ENCODE measurements around the gene ZNF507.
A peak's percentile ranks its signal among the peaks of the same experiment; 100 is the strongest.

The ZNF507 gene

DNA sequence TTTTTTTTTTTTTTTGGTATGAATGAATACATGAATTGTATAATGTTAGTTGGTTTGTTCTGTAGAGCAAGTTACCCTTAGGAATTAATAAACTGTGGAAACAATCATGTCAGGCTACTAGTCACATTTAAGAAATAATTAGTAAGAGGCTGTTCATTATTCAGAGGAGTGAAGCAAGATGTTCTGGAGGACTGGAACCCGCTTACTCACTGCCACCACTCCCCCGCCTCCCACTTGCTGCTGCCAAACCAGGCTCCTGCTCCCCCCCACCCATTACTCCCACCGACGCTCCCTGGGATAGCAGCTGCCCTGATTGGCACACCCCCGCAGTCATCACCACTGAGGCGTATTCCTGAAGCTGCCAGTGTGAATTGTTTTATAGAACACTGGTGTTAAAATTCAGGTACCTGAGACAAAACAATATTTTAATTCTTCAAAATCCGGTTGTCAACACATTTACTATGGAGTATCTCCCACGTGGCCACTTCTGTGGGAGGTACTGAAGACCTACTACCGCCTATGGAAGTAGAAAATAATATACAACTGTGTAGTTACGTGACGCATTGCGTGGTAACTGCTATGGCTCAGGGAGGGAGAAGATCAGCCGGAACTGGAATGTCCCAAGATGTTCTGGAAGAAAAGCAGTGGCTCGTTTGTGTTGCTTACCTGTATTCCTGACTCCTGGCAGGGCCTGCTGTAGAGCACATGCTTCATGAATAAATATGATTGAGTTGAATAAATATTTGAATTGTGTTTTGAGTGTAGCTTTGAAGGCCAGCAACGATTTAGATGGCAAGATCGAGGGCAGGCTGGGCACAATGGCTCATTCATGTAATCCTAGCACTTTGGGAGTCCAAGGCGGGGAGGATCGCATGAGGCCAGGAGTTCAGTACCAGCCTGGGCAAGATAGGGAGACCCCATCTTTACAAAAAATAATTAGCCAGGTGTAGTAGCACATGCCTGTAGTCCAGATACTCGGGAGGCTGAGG lies 61.9 kb downstream of the ZNF507 start:
- Histone ChIP-seq H3K4me3 (ENCODE audit: low read length in 2 of 2) (peak overlapping the region in 1 of 2 donors; percentile 98), H2AK5ac (ENCODE audit: low read depth, low read length) (no peak overlapping the region), H2BK120ac (ENCODE audit: low read depth, low read length) (no peak overlapping the region), H3K36me3 (replicated peaks in 1 of 2; ENCODE audit: control insufficient read depth in 2 of 2, insufficient read depth in 2 of 2, low read length in 2 of 2) (peaks cover 12 to 53% of the 10 kb centered on the region in 2 donors), H2BK15ac (ENCODE audit: low read length) (no peak overlapping the region), H3K18ac (ENCODE audit: low read length) (no peak overlapping the region), H3K79me1 (ENCODE audit: low read depth, low read length) (peaks cover 5% of the 10 kb centered on the region), H3K23ac (ENCODE audit: low read depth, low read length, poor library complexity) (no peak overlapping the region), H3K9me3 (replicated peaks in 1 of 2; ENCODE audit: control insufficient read depth in 2 of 2, insufficient read depth in 1 of 2, low read depth in 1 of 2, low read length in 2 of 2) (no peaks in the 10 kb centered on the region), H2BK12ac (ENCODE audit: low read length) (no peak overlapping the region), H3K27me3 (ENCODE audit: control insufficient read depth in 3 of 3, insufficient read depth in 3 of 3, low read depth in 1 of 3, low read length in 3 of 3) (no peaks in the 10 kb centered on the region), H4K91ac (ENCODE audit: low read depth, low read length, poor library complexity) (no peak overlapping the region), H2AFZ (ENCODE audit: low read length) (no peak overlapping the region), H3K27ac (replicated peaks; ENCODE audit: low read length) (no peak overlapping the region), H3K4me1 (ENCODE audit: control insufficient read depth in 2 of 2, insufficient read depth in 1 of 2, low read depth in 1 of 2, low read length in 2 of 2) (peaks cover 7 to 9% of the 10 kb centered on the region in 2 donors), H3K4ac (ENCODE audit: low read length) (no peak overlapping the region), H2BK5ac (ENCODE audit: low read length) (no peak overlapping the region), H4K8ac (ENCODE audit: low read depth, low read length) (no peak overlapping the region), H3K4me2 (ENCODE audit: insufficient read depth, low read length, poor library complexity, severe bottlenecking) (no peak overlapping the region), H3K14ac (ENCODE audit: low read length) (no peak overlapping the region), H3K9ac (ENCODE audit: low read depth, low read length, poor library complexity) (no peak overlapping the region)
- no peak for DNase-seq (ENCODE audit: low spot score)
- no CpG with 5 or more reads among the region's 19 CpGs for WGBS, 2 donors (ENCODE audit: extremely low coverage in 2 of 2, insufficient read length in 2 of 2, insufficient replicate concordance in 1 of 2)

DNA sequence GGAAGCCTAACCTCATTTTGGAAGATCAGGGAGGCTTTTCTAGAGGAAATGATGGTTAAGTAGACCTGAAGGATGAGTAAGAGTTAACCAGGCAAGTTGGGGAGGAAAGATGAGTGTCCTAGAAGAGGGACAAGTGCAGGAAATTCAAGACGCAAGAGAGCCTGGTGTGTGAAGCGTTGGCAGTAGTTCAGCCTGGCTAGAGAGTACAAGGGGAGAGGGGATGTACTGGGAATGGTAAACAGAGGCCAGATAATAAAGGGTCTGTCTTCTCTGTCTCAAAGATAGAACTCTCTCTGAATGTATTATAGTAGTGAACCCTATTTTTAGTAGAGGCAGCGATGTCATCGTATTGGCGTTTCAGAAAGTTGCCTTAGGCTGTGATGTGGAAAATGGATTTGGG lies 69.8 kb downstream of the ZNF507 start:
- H2BK12ac ChIP-seq (ENCODE audit: low read length) = no peak overlapping the region
- H3K9ac ChIP-seq (ENCODE audit: low read depth, low read length, poor library complexity) = no peak overlapping the region
- no peak overlapping the region for H3K18ac ChIP-seq (ENCODE audit: low read length)
- no peak overlapping the region for H3K23ac ChIP-seq (ENCODE audit: low read depth, low read length, poor library complexity)
- no peaks in the 10 kb centered on the region for H3K4me1 ChIP-seq (ENCODE audit: control insufficient read depth in 2 of 2, insufficient read depth in 1 of 2, low read depth in 1 of 2, low read length in 2 of 2)
- H4K8ac ChIP-seq (ENCODE audit: low read depth, low read length) = no peak overlapping the region
- H2AFZ ChIP-seq (ENCODE audit: low read length) = no peak overlapping the region
- no CpG with 5 or more reads among the region's 5 CpGs for whole genome bisulfite sequencing, 2 donors (ENCODE audit: extremely low coverage in 2 of 2, insufficient read length in 2 of 2, insufficient replicate concordance in 1 of 2)
- no peaks in the 10 kb centered on the region for H3K9me3 ChIP-seq (replicated peaks in 1 of 2; ENCODE audit: control insufficient read depth in 2 of 2, insufficient read depth in 1 of 2, low read depth in 1 of 2, low read length in 2 of 2)
- no peak for DNase-seq (ENCODE audit: low spot score)
- H3K36me3 ChIP-seq (replicated peaks in 1 of 2; ENCODE audit: control insufficient read depth in 2 of 2, insufficient read depth in 2 of 2, low read length in 2 of 2) = peaks cover 19 to 89% of the 10 kb centered on the region in 2 donors
- no peaks in the 10 kb centered on the region for H3K27me3 ChIP-seq (ENCODE audit: control insufficient read depth in 3 of 3, insufficient read depth in 3 of 3, low read depth in 1 of 3, low read length in 3 of 3)
- no peak overlapping the region for H2AK5ac ChIP-seq (ENCODE audit: low read depth, low read length)
- H2BK15ac ChIP-seq (ENCODE audit: low read length) = no peak overlapping the region
- H3K4ac ChIP-seq (ENCODE audit: low read length) = no peak overlapping the region
- no peak overlapping the region for H2BK120ac ChIP-seq (ENCODE audit: low read depth, low read length)
- H3K14ac ChIP-seq (ENCODE audit: low read length) = no peak overlapping the region
- H3K79me1 ChIP-seq (ENCODE audit: low read depth, low read length) = no peaks in the 10 kb centered on the region
- no peak overlapping the region for H3K27ac ChIP-seq (replicated peaks; ENCODE audit: low read length)
- no peak overlapping the region for H3K4me2 ChIP-seq (ENCODE audit: insufficient read depth, low read length, poor library complexity, severe bottlenecking)
- H4K91ac ChIP-seq (ENCODE audit: low read depth, low read length, poor library complexity) = no peak overlapping the region
- H3K4me3 ChIP-seq (ENCODE audit: low read length in 2 of 2) = no peak overlapping the region
- H2BK5ac ChIP-seq (ENCODE audit: low read length) = no peak overlapping the region

DNA sequence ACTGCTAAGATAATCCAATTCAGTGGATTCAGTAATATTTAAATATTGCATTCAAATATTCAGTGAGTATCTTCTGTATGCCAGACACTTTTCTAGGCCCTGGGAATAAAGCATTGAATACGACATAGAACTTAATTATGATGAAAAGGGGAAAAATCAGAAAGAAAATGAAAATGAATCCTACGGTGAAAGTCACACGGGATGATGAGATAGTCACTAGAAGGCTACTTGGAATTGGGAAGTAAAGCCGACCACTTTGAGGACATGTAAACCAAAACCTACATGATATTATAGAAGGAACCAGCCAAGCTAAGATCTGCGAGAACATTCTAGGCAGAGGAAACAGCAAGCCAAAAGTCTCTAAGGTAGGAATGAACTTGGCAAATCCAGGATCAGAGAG lies 70.3 kb downstream of the ZNF507 start:
- no CpG with 5 or more reads among the region's 5 CpGs for WGBS, 2 donors (ENCODE audit: extremely low coverage in 2 of 2, insufficient read length in 2 of 2, insufficient replicate concordance in 1 of 2)
- Histone ChIP-seq H2BK120ac (ENCODE audit: low read depth, low read length) (no peak overlapping the region), H2BK12ac (ENCODE audit: low read length) (no peak overlapping the region), H2AK5ac (ENCODE audit: low read depth, low read length) (no peak overlapping the region), H3K27ac (replicated peaks; ENCODE audit: low read length) (no peak overlapping the region), H3K4me1 (ENCODE audit: control insufficient read depth in 2 of 2, insufficient read depth in 1 of 2, low read depth in 1 of 2, low read length in 2 of 2) (no peaks in the 10 kb centered on the region), H2BK15ac (ENCODE audit: low read length) (no peak overlapping the region), H3K18ac (ENCODE audit: low read length) (no peak overlapping the region), H3K27me3 (ENCODE audit: control insufficient read depth in 3 of 3, insufficient read depth in 3 of 3, low read depth in 1 of 3, low read length in 3 of 3) (no peaks in the 10 kb centered on the region), H3K4ac (ENCODE audit: low read length) (no peak overlapping the region), H3K79me1 (ENCODE audit: low read depth, low read length) (no peaks in the 10 kb centered on the region), H3K4me2 (ENCODE audit: insufficient read depth, low read length, poor library complexity, severe bottlenecking) (no peak overlapping the region), H3K9me3 (replicated peaks in 1 of 2; ENCODE audit: control insufficient read depth in 2 of 2, insufficient read depth in 1 of 2, low read depth in 1 of 2, low read length in 2 of 2) (no peaks in the 10 kb centered on the region), H2AFZ (ENCODE audit: low read length) (no peak overlapping the region), H4K8ac (ENCODE audit: low read depth, low read length) (no peak overlapping the region), H4K91ac (ENCODE audit: low read depth, low read length, poor library complexity) (no peak overlapping the region), H3K9ac (ENCODE audit: low read depth, low read length, poor library complexity) (no peak overlapping the region), H3K23ac (ENCODE audit: low read depth, low read length, poor library complexity) (no peak overlapping the region), H2BK5ac (ENCODE audit: low read length) (no peak overlapping the region), H3K14ac (ENCODE audit: low read length) (no peak overlapping the region), H3K36me3 (replicated peaks in 1 of 2; ENCODE audit: control insufficient read depth in 2 of 2, insufficient read depth in 2 of 2, low read length in 2 of 2) (peaks cover 19 to 89% of the 10 kb centered on the region in 2 donors), H3K4me3 (ENCODE audit: low read length in 2 of 2) (no peak overlapping the region)
- DNase-seq (ENCODE audit: low spot score) = no peak

DNA sequence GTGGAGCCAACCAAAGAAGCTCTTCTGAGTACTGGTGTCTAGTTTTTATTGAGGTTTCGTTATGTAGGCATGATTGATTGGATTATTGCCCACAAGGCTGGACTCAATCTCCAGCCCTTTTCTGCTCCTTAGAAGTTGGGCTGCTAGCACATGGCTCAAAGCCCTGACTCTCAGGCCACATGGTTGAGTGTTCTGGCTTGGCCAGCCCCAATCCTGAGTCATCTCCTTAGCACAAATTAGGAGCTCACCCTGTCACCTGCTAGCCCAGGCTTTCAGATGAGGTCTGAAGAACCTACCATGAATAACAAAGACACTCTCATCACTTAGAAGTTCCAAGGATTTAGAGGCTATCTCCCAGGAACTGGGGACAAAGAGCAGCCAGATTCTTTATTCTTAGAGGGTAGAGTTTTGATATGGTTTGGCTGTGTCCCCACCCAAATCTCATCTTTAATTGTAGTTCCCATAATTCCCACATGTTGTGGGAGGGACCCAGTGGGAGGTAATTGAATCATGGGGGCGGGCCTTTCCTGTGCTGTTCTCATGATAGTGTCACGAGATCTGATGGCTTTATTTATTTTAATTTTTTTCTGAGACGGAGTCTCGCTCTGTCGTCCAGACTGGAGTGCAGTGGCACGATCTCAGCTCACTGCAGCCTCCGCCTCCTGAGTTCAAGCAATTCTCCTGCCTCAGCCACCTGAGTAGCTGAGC lies 71.5 kb downstream of the ZNF507 start:
- Histone ChIP-seq H4K91ac (ENCODE audit: low read depth, low read length, poor library complexity) (no peak overlapping the region), H3K4me1 (ENCODE audit: control insufficient read depth in 2 of 2, insufficient read depth in 1 of 2, low read depth in 1 of 2, low read length in 2 of 2) (no peaks in the 10 kb centered on the region), H3K27me3 (ENCODE audit: control insufficient read depth in 3 of 3, insufficient read depth in 3 of 3, low read depth in 1 of 3, low read length in 3 of 3) (no peaks in the 10 kb centered on the region), H2BK12ac (ENCODE audit: low read length) (no peak overlapping the region), H3K14ac (ENCODE audit: low read length) (no peak overlapping the region), H3K9me3 (replicated peaks in 1 of 2; ENCODE audit: control insufficient read depth in 2 of 2, insufficient read depth in 1 of 2, low read depth in 1 of 2, low read length in 2 of 2) (no peaks in the 10 kb centered on the region), H2AK5ac (ENCODE audit: low read depth, low read length) (no peak overlapping the region), H2BK15ac (ENCODE audit: low read length) (no peak overlapping the region), H3K27ac (replicated peaks; ENCODE audit: low read length) (no peak overlapping the region), H3K18ac (ENCODE audit: low read length) (no peak overlapping the region), H3K4ac (ENCODE audit: low read length) (no peak overlapping the region), H2BK5ac (ENCODE audit: low read length) (no peak overlapping the region), H3K4me3 (ENCODE audit: low read length in 2 of 2) (no peak overlapping the region), H4K8ac (ENCODE audit: low read depth, low read length) (no peak overlapping the region), H3K79me1 (ENCODE audit: low read depth, low read length) (no peaks in the 10 kb centered on the region), H3K9ac (ENCODE audit: low read depth, low read length, poor library complexity) (no peak overlapping the region), H2BK120ac (ENCODE audit: low read depth, low read length) (no peak overlapping the region), H2AFZ (ENCODE audit: low read length) (no peak overlapping the region), H3K4me2 (ENCODE audit: insufficient read depth, low read length, poor library complexity, severe bottlenecking) (no peak overlapping the region), H3K36me3 (replicated peaks in 1 of 2; ENCODE audit: control insufficient read depth in 2 of 2, insufficient read depth in 2 of 2, low read length in 2 of 2) (peaks cover 18 to 88% of the 10 kb centered on the region in 2 donors), H3K23ac (ENCODE audit: low read depth, low read length, poor library complexity) (no peak overlapping the region)
- no peak for DNase-seq (ENCODE audit: low spot score)
- no CpG with 5 or more reads among the region's 8 CpGs for WGBS, 2 donors (ENCODE audit: extremely low coverage in 2 of 2, insufficient read length in 2 of 2, insufficient replicate concordance in 1 of 2)

All from neuronal stem cell (in vitro differentiated cells).